Measurements from ENCODE around the gene CACNA1C. TPM values are rescaled to one million over a fixed set of nuclear protein-coding genes. Genes with fewer than 3 reads are reported as not detected.

CACNA1C gene
- total RNA-seq, 1 donor from 2014 or later = 0.02 TPM

- H3K36me3 Mint-ChIP-seq (ENCODE audit: low read depth) = no peaks in the 10 kb centered on the region
- ChIA-PET POLR2A (no interaction called here), CTCF (no interaction called here)
- peaks cover 10% of the 10 kb centered on the region for H3K4me1 Mint-ChIP-seq
- no peak for DNase-seq
- TF ChIP-seq CTCF (IDR thresholded peaks at IDR 0.05) = no peak
- no peak overlapping the region for H3K27ac Mint-ChIP-seq
- H3K4me3 Mint-ChIP-seq = no peak overlapping the region
- intact Hi-C loops (cut with micrococcal nuclease) = loop anchor here (2.0 kb wide), 1 partner anchor 484 kb away; no protein-coding TSS in a partner anchor
- no peak for ATAC-seq (ENCODE audit: low read depth)
- peaks cover 6% of the 10 kb centered on the region for H3K9me3 Mint-ChIP-seq
- peaks cover 24% of the 10 kb centered on the region for H3K27me3 Mint-ChIP-seq
These were observed 231.6 kb downstream of the CACNA1C start for GRCh38 chr12:2284321-2284813.

GRCh38 chr12:2284857-2285256 is 232.1 kb downstream of the CACNA1C start:
- ChIA-PET CTCF (interaction anchor here (0.6 kb wide), 1 partner anchor 250 kb away, joined by 3 read pairs; no protein-coding TSS in a partner anchor), POLR2A (no interaction called here)
- Mint-ChIP-seq H3K4me1 (peaks cover 10% of the 10 kb centered on the region), H3K36me3 (ENCODE audit: low read depth) (no peaks in the 10 kb centered on the region), H3K9me3 (peaks cover 6% of the 10 kb centered on the region), H3K27ac (no peak overlapping the region), H3K27me3 (peaks cover 24% of the 10 kb centered on the region), H3K4me3 (no peak overlapping the region)
- no peak for TF ChIP-seq CTCF (IDR thresholded peaks at IDR 0.05)
- ATAC-seq (ENCODE audit: low read depth) (peak; percentile 45), DNase-seq (no peak)
- intact Hi-C loops (cut with micrococcal nuclease) = loop anchor here (2.0 kb wide), 1 partner anchor 484 kb away; no protein-coding TSS in a partner anchor

GRCh38 chr12:2285462-2285861 is 232.7 kb downstream of the CACNA1C start:
- ChIA-PET CTCF (interaction anchor here (0.5 to 0.6 kb wide), 2 partner anchors 113 to 251 kb away, joined by 3 read pairs; no protein-coding TSS in a partner anchor), POLR2A (no interaction called here)
- intact Hi-C loops (cut with micrococcal nuclease) = loop anchor here (2.0 kb wide), 1 partner anchor 485 kb away; no protein-coding TSS in a partner anchor
- Mint-ChIP-seq H3K4me1 (peaks cover 10% of the 10 kb centered on the region), H3K36me3 (ENCODE audit: low read depth) (no peaks in the 10 kb centered on the region), H3K9me3 (peaks cover 6% of the 10 kb centered on the region), H3K27me3 (peaks cover 24% of the 10 kb centered on the region), H3K4me3 (no peak overlapping the region), H3K27ac (no peak overlapping the region)
- DNase-seq = no peak
- no peak for ATAC-seq (ENCODE audit: low read depth)
- no peak for TF ChIP-seq CTCF (IDR thresholded peaks at IDR 0.05)

- DNase-seq = no peak
- Mint-ChIP-seq H3K27ac (no peak overlapping the region), H3K4me3 (no peak overlapping the region), H3K36me3 (ENCODE audit: low read depth) (no peaks in the 10 kb centered on the region), H3K27me3 (peaks cover 24% of the 10 kb centered on the region), H3K4me1 (peaks cover 10% of the 10 kb centered on the region), H3K9me3 (peaks cover 4% of the 10 kb centered on the region)
- POLR2A ChIA-PET = no interaction called here
- no peak for TF ChIP-seq CTCF (IDR thresholded peaks at IDR 0.05)
- ATAC-seq (ENCODE audit: low read depth) = no peak
- intact Hi-C loops (cut with micrococcal nuclease) = no loop called here
- CTCF ChIA-PET = interaction anchor here (0.5 kb wide), 1 partner anchor 112 kb away, joined by 3 read pairs; no protein-coding TSS in a partner anchor
These were observed 233.3 kb downstream of the CACNA1C start for GRCh38 chr12:2286047-2286446.

GRCh38 chr12:2286461-2287131 is 233.8 kb downstream of the CACNA1C start:
- no peaks in the 10 kb centered on the region for H3K36me3 Mint-ChIP-seq (ENCODE audit: low read depth)
- H3K4me1 Mint-ChIP-seq = peaks cover 10% of the 10 kb centered on the region
- no peak overlapping the region for H3K4me3 Mint-ChIP-seq
- TF ChIP-seq CTCF (IDR thresholded peaks at IDR 0.05) = no peak
- DNase-seq (no peak), ATAC-seq (ENCODE audit: low read depth) (no peak)
- CTCF ChIA-PET = no interaction called here
- intact Hi-C loops (cut with micrococcal nuclease) = no loop called here
- POLR2A ChIA-PET = no interaction called here
- peaks cover 24% of the 10 kb centered on the region for H3K27me3 Mint-ChIP-seq
- no peaks in the 10 kb centered on the region for H3K9me3 Mint-ChIP-seq
- no peak overlapping the region for H3K27ac Mint-ChIP-seq

Measured in activated B cell treated with CpG ODN at 0.5 μM for 24 hours (primary cell).